GM23338 (cell line): ENCODE data around the gene SVBP. TPM values are rescaled to one million over a fixed set of nuclear protein-coding genes. Genes with fewer than 3 reads are reported as not detected.

ENCODE experiments used
- ATAC-seq: fragments of 200-7000 bp; cut with Tn5 transposase; 3 replicates; pipeline ENCODE4 v1.9.1; 2020
- DNase-seq: peaks from one replicate; pipeline ENCODE4 v3.0.0-alpha.2; 2015; ENCODE audit warnings: low spot score
- H2AFZ ChIP-seq: fragments of 200-600 bp; sonication (generic); 2 replicates; pipeline ENCODE4 v1.8.0; 2016; ENCODE audit warnings: antibody characterized with exemption, mild to moderate bottlenecking, moderate library complexity
- H3F3A ChIP-seq: fragments of 200-600 bp; sonication (generic); replicated peaks from 2 replicates; pipeline ENCODE4 v1.8.0; 2017; ENCODE audit warnings: antibody characterized with exemption, mixed run types, low read depth
- H3K27ac ChIP-seq: fragments of 200-600 bp; sonication (generic); 2 replicates; pipeline ENCODE4 v1.6.1; 2016; ENCODE audit warnings: low read depth
- H3K27me3 ChIP-seq: fragments of 200-600 bp; sonication (generic); 2 replicates; pipeline ENCODE4 v1.8.0; 2016; ENCODE audit warnings: mild to moderate bottlenecking, mixed run types, moderate library complexity; ENCODE audit not compliant: insufficient read depth
- H3K36me3 ChIP-seq: fragments of 200-600 bp; sonication (generic); 2 replicates; pipeline ENCODE4 v1.8.0; 2016; ENCODE audit warnings: mild to moderate bottlenecking; ENCODE audit not compliant: insufficient read depth
- H3K4me1 ChIP-seq: fragments of 200-600 bp; sonication (generic); 2 replicates; pipeline ENCODE4 v1.8.0; 2016; ENCODE audit warnings: mild to moderate bottlenecking, moderate library complexity; ENCODE audit not compliant: insufficient read depth
- H3K4me2 ChIP-seq: fragments of 200-600 bp; sonication (generic); 2 replicates; pipeline ENCODE4 v1.7.1; 2017; ENCODE audit warnings: mixed run types
- H3K4me3 ChIP-seq: fragments of 200-600 bp; sonication (generic); 2 replicates; pipeline ENCODE4 v1.6.1; 2016; ENCODE audit warnings: mixed run types
- H3K79me2 ChIP-seq: fragments of 200-600 bp; sonication (generic); replicated peaks from 2 replicates; pipeline ENCODE4 v1.8.0; 2017; ENCODE audit warnings: mild to moderate bottlenecking; ENCODE audit not compliant: insufficient read depth
- H3K9me2 ChIP-seq: fragments of 200-600 bp; sonication (generic); 2 replicates; pipeline ENCODE4 v1.8.0; 2017; ENCODE audit not compliant: insufficient read depth
- H4K20me1 ChIP-seq: fragments of 200-600 bp; sonication (generic); replicated peaks from 2 replicates; pipeline ENCODE4 v1.8.0; 2017; ENCODE audit warnings: mild to moderate bottlenecking; ENCODE audit not compliant: insufficient read depth
- H3K27ac Mint-ChIP-seq: 2 replicates; pipeline ENCODE4 v1.8.0; 2020; ENCODE audit warnings: inconsistent platforms, mild to moderate bottlenecking, moderate library complexity, mixed read lengths
- H3K27me3 Mint-ChIP-seq: 3 replicates; pipeline ENCODE4 v1.8.0; 2022; ENCODE audit warnings: low read depth, mild to moderate bottlenecking, moderate library complexity, mixed read lengths, inconsistent platforms; ENCODE audit not compliant: insufficient read depth, poor library complexity
- H3K36me3 Mint-ChIP-seq: 3 replicates; pipeline ENCODE4 v1.8.0; 2021; ENCODE audit warnings: low read depth, mild to moderate bottlenecking, inconsistent platforms, moderate library complexity, mixed read lengths
- H3K4me1 Mint-ChIP-seq: 3 replicates; pipeline ENCODE4 v1.8.0; 2020; ENCODE audit warnings: mild to moderate bottlenecking, inconsistent platforms, mixed read lengths
- H3K4me3 Mint-ChIP-seq: 3 replicates; pipeline ENCODE4 v1.8.0; 2021; ENCODE audit warnings: moderate library complexity, mild to moderate bottlenecking, inconsistent platforms, mixed read lengths
- H3K9me3 Mint-ChIP-seq: 3 replicates; pipeline ENCODE4 v1.8.0; 2020; ENCODE audit warnings: moderate library complexity, mild to moderate bottlenecking, inconsistent platforms, mixed read lengths
- CREB1 ChIP-seq: fragments of 250-450 bp; sonication (Bioruptor Pico); IDR thresholded peaks from 2 replicates; pipeline ENCODE4 v1.5.0; 2020; ENCODE audit warnings: low read depth, mild to moderate bottlenecking, moderate library complexity
- EZH2 ChIP-seq: fragments of 200-600 bp; sonication (generic); IDR thresholded peaks from one replicate; pipeline ENCODE4 v1.8.0; 2017; ENCODE audit warnings: antibody characterized with exemption, mild to moderate bottlenecking, low read depth; ENCODE audit not compliant: unreplicated experiment
- EZH2phosphoT487 ChIP-seq: fragments of 200-600 bp; sonication (generic); IDR thresholded peaks from one replicate; pipeline ENCODE4 v1.8.1; 2018; ENCODE audit warnings: antibody characterized with exemption; ENCODE audit not compliant: unreplicated experiment
- JUNB ChIP-seq: IDR thresholded peaks from one replicate; pipeline ENCODE4 v1.6.1; 2016; ENCODE audit warnings: antibody characterized with exemption; ENCODE audit not compliant: unreplicated experiment
- NANOG ChIP-seq: IDR thresholded peaks from 2 replicates; pipeline ENCODE4 v1.6.1; 2016; ENCODE audit warnings: antibody characterized with exemption, borderline replicate concordance
- POLR2AphosphoS5 ChIP-seq: IDR thresholded peaks from 2 replicates; pipeline ENCODE4 v1.6.1; 2016; ENCODE audit warnings: antibody characterized with exemption, low read depth
- STAT1 ChIP-seq: IDR thresholded peaks from one replicate; pipeline ENCODE4 v1.6.1; 2016; ENCODE audit warnings: antibody characterized with exemption; ENCODE audit not compliant: unreplicated experiment
- ZNF114 ChIP-seq: fragments of 250-450 bp; sonication (Bioruptor Pico); IDR thresholded peaks from 2 replicates; pipeline ENCODE4 v1.5.0; 2020; ENCODE audit warnings: mild to moderate bottlenecking, moderate library complexity
- ZNF331 ChIP-seq: fragments of 250-450 bp; sonication (Bioruptor Pico); IDR thresholded peaks from 2 replicates; pipeline ENCODE4 v1.5.0; 2020; ENCODE audit warnings: low read depth, mild to moderate bottlenecking, moderate library complexity
- polyA plus RNA-seq: library from polyadenylated mRNA; unstranded; fragments of >200 nt; fragmentation: Nextera tagmentation; extraction: Ambion mirVana; gene quantifications from 2 replicates; pipeline ENCODE4 v1.2.1, GENCODE V29; 2016
- total RNA-seq: library from RNA; depleted of rRNA; stranded (reverse); fragments of >200 nt; shearing (Covaris generic); gene quantifications from 2 replicates; pipeline ENCODE4 v1.2.3, GENCODE V29; 2014
- TF ChIP-seq, protein P1 (sequence below): IDR thresholded peaks from one replicate; pipeline ENCODE4 v1.6.1; 2018; ENCODE audit warnings: antibody characterized with exemption; ENCODE audit not compliant: unreplicated experiment
- TF ChIP-seq, protein P2 (sequence below), 2 experiments: fragments of 200-600 bp in 1 of 2; sonication (generic) in 1 of 2; conservative IDR thresholded peaks; 2 replicates each; pipeline versions ENCODE4 v1.5.1 to v1.6.1; 2016 to 2017; ENCODE audit warnings: antibody characterized with exemption in 2 of 2, low read depth in 2 of 2, mild to moderate bottlenecking in 2 of 2, moderate library complexity in 1 of 2
- TF ChIP-seq, protein P3 (sequence below): IDR thresholded peaks from 2 replicates; pipeline ENCODE4 v1.6.1; 2016; ENCODE audit warnings: antibody characterized with exemption
- TF ChIP-seq, protein P4 (sequence below): fragments of 250-450 bp; sonication (Bioruptor Pico); IDR thresholded peaks from 2 replicates; pipeline ENCODE4 v1.5.0; 2020; ENCODE audit warnings: mild to moderate bottlenecking, moderate library complexity

SVBP gene
- total and polyA plus RNA-seq, 2 experiments from 2014 or later = 22.1 to 82.1 TPM

DNA sequence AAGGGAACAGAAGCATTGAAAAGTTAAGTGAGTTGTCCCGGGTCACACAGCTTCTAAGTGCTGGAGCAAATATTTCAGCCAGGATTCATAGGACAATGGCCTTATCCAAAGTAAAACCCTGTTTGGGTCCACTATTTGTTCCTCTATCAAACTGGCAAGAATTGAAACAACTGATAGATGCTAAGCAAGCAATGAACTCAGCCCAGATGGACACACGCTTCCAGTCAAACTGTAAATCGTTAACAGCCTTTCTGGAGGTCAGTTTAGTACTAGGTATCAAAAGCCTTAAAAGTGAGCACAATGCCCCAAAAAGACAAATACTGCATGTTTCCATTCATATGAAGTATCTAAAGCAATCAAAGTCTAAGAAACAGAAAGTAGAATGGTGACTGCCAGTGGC, 779 bp upstream of the SVBP start:
- Histone ChIP-seq H3F3A (peaks cover 6% of the 10 kb centered on the region), H3K4me2 (peak overlapping the region; percentile 76; the same call in 1 of the 2 replicates), H3K4me1 (peaks cover 25% of the 10 kb centered on the region), H3K79me2 (no peaks in the 10 kb centered on the region; the same call in 1 of the 2 replicates), H3K27me3 (no peaks in the 10 kb centered on the region), H2AFZ (no peak overlapping the region), H3K27ac (no peak overlapping the region), H3K9me2 (no peaks in the 10 kb centered on the region), H4K20me1 (no peaks in the 10 kb centered on the region), H3K36me3 (no peaks in the 10 kb centered on the region; the same call in 1 of the 2 replicates), H3K4me3 (0 out of 2 replicates have a peak overlapping the region, but pooled peaks have one; percentile 84)
- Mint-ChIP-seq H3K27me3 (no peaks in the 10 kb centered on the region), H3K9me3 (no peaks in the 10 kb centered on the region), H3K4me3 (0 out of 3 replicates have a peak overlapping the region, but pooled peaks have one; percentile 4), H3K4me1 (peaks cover 19% of the 10 kb centered on the region), H3K27ac (no peak overlapping the region), H3K36me3 (peaks cover 4% of the 10 kb centered on the region; the same call in 2 of the 3 replicates)
- DNase-seq (no peak), ATAC-seq (no peak)
- TF ChIP-seq, protein P1, sequence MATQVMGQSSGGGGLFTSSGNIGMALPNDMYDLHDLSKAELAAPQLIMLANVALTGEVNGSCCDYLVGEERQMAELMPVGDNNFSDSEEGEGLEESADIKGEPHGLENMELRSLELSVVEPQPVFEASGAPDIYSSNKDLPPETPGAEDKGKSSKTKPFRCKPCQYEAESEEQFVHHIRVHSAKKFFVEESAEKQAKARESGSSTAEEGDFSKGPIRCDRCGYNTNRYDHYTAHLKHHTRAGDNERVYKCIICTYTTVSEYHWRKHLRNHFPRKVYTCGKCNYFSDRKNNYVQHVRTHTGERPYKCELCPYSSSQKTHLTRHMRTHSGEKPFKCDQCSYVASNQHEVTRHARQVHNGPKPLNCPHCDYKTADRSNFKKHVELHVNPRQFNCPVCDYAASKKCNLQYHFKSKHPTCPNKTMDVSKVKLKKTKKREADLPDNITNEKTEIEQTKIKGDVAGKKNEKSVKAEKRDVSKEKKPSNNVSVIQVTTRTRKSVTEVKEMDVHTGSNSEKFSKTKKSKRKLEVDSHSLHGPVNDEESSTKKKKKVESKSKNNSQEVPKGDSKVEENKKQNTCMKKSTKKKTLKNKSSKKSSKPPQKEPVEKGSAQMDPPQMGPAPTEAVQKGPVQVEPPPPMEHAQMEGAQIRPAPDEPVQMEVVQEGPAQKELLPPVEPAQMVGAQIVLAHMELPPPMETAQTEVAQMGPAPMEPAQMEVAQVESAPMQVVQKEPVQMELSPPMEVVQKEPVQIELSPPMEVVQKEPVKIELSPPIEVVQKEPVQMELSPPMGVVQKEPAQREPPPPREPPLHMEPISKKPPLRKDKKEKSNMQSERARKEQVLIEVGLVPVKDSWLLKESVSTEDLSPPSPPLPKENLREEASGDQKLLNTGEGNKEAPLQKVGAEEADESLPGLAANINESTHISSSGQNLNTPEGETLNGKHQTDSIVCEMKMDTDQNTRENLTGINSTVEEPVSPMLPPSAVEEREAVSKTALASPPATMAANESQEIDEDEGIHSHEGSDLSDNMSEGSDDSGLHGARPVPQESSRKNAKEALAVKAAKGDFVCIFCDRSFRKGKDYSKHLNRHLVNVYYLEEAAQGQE = no peak
- TF ChIP-seq EZH2 (no peak), NANOG (no peak), EZH2phosphoT487 (no peak), ZNF331 (CRISPR knock-in tag) (no peak), ZNF114 (CRISPR knock-in tag) (no peak), CREB1 (CRISPR knock-in tag) (no peak), STAT1 (no peak), POLR2AphosphoS5 (no peak), JUNB (no peak)
- TF ChIP-seq, protein P2, sequence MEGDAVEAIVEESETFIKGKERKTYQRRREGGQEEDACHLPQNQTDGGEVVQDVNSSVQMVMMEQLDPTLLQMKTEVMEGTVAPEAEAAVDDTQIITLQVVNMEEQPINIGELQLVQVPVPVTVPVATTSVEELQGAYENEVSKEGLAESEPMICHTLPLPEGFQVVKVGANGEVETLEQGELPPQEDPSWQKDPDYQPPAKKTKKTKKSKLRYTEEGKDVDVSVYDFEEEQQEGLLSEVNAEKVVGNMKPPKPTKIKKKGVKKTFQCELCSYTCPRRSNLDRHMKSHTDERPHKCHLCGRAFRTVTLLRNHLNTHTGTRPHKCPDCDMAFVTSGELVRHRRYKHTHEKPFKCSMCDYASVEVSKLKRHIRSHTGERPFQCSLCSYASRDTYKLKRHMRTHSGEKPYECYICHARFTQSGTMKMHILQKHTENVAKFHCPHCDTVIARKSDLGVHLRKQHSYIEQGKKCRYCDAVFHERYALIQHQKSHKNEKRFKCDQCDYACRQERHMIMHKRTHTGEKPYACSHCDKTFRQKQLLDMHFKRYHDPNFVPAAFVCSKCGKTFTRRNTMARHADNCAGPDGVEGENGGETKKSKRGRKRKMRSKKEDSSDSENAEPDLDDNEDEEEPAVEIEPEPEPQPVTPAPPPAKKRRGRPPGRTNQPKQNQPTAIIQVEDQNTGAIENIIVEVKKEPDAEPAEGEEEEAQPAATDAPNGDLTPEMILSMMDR (conservative IDR thresholded peaks at IDR 0.05; ENCODE audit: low read depth in 2 of 2) = no peak
- TF ChIP-seq, protein P3, sequence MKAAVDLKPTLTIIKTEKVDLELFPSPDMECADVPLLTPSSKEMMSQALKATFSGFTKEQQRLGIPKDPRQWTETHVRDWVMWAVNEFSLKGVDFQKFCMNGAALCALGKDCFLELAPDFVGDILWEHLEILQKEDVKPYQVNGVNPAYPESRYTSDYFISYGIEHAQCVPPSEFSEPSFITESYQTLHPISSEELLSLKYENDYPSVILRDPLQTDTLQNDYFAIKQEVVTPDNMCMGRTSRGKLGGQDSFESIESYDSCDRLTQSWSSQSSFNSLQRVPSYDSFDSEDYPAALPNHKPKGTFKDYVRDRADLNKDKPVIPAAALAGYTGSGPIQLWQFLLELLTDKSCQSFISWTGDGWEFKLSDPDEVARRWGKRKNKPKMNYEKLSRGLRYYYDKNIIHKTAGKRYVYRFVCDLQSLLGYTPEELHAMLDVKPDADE = no peak
- TF ChIP-seq, protein P4, sequence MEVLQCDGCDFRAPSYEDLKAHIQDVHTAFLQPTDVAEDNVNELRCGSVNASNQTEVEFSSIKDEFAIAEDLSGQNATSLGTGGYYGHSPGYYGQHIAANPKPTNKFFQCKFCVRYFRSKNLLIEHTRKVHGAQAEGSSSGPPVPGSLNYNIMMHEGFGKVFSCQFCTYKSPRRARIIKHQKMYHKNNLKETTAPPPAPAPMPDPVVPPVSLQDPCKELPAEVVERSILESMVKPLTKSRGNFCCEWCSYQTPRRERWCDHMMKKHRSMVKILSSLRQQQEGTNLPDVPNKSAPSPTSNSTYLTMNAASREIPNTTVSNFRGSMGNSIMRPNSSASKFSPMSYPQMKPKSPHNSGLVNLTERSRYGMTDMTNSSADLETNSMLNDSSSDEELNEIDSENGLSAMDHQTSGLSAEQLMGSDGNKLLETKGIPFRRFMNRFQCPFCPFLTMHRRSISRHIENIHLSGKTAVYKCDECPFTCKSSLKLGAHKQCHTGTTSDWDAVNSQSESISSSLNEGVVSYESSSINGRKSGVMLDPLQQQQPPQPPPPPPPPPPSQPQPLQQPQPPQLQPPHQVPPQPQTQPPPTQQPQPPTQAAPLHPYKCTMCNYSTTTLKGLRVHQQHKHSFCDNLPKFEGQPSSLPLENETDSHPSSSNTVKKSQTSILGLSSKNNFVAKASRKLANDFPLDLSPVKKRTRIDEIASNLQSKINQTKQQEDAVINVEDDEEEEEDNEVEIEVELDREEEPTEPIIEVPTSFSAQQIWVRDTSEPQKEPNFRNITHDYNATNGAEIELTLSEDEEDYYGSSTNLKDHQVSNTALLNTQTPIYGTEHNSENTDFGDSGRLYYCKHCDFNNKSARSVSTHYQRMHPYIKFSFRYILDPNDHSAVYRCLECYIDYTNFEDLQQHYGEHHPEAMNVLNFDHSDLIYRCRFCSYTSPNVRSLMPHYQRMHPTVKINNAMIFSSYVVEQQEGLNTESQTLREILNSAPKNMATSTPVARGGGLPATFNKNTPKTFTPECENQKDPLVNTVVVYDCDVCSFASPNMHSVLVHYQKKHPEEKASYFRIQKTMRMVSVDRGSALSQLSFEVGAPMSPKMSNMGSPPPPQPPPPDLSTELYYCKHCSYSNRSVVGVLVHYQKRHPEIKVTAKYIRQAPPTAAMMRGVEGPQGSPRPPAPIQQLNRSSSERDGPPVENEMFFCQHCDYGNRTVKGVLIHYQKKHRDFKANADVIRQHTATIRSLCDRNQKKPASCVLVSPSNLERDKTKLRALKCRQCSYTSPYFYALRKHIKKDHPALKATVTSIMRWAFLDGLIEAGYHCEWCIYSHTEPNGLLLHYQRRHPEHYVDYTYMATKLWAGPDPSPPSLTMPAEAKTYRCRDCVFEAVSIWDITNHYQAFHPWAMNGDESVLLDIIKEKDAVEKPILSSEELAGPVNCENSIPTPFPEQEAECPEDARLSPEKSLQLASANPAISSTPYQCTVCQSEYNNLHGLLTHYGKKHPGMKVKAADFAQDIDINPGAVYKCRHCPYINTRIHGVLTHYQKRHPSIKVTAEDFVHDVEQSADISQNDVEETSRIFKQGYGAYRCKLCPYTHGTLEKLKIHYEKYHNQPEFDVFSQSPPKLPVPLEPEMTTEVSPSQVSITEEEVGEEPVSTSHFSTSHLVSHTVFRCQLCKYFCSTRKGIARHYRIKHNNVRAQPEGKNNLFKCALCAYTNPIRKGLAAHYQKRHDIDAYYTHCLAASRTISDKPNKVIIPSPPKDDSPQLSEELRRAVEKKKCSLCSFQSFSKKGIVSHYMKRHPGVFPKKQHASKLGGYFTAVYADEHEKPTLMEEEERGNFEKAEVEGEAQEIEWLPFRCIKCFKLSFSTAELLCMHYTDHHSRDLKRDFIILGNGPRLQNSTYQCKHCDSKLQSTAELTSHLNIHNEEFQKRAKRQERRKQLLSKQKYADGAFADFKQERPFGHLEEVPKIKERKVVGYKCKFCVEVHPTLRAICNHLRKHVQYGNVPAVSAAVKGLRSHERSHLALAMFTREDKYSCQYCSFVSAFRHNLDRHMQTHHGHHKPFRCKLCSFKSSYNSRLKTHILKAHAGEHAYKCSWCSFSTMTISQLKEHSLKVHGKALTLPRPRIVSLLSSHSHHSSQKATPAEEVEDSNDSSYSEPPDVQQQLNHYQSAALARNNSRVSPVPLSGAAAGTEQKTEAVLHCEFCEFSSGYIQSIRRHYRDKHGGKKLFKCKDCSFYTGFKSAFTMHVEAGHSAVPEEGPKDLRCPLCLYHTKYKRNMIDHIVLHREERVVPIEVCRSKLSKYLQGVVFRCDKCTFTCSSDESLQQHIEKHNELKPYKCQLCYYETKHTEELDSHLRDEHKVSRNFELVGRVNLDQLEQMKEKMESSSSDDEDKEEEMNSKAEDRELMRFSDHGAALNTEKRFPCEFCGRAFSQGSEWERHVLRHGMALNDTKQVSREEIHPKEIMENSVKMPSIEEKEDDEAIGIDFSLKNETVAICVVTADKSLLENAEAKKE (CRISPR knock-in tag) = no peak
